Measurements from ENCODE around the gene EMB. TPM values are rescaled to one million over a fixed set of nuclear protein-coding genes. Genes with fewer than 3 reads are reported as not detected.

EMB gene
- total RNA-seq, 1 donor from 2014 or later = 35.3 TPM

DNA sequence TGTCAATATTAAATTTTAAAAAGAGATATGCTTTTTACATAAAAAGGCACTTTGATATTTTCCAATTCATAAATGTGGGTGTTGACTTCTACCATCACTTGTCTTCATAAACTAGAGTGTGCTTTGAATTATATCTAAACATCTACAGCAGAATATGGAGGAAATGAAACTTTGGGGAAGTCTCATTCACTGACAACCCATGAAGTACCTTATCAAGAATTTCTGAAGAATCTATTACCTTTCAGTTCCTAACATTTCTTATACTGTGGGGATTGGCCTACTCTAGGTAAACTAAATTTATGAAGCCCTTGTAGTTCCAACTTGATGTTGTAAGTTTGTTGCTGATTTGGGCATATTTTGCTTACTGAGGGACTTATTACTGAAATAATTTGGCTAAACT, 81.9 kb downstream of the EMB start:
- no peaks in the 10 kb centered on the region for H3K9me3 ChIP-seq
- DNase-seq (no peak), ATAC-seq (no peak)
- intact Hi-C loops (cut with DNase I) = no loop called here
- H3K27me3 ChIP-seq = no peaks in the 10 kb centered on the region
- H3K36me3 ChIP-seq = no peaks in the 10 kb centered on the region
- TF ChIP-seq CTCF (IDR thresholded peaks at IDR 0.05) = no peak
- no peak overlapping the region for H3K27ac ChIP-seq
- no peak overlapping the region for H3K4me3 ChIP-seq
- no peaks in the 10 kb centered on the region for H3K4me1 ChIP-seq

GRCh38 chr5:50352382-50352781, 88.7 kb downstream of the EMB start:
- H3K27me3 ChIP-seq = no peaks in the 10 kb centered on the region
- no peak for TF ChIP-seq CTCF (IDR thresholded peaks at IDR 0.05)
- H3K36me3 ChIP-seq = no peaks in the 10 kb centered on the region
- H3K9me3 ChIP-seq = no peaks in the 10 kb centered on the region
- no peak overlapping the region for H3K4me3 ChIP-seq
- intact Hi-C loops (cut with DNase I) = no loop called here
- no peak for ATAC-seq
- H3K4me1 ChIP-seq = no peaks in the 10 kb centered on the region
- H3K27ac ChIP-seq = no peak overlapping the region
- DNase-seq = no peak

Other genes starting within 250 kb of the EMB start
- 52.3 TPM for gene PARP8, start 225.3 kb upstream of the EMB start, total RNA-seq

Measured in upper lobe of right lung (tissue), 1 donor.